Measurements from ENCODE around the gene DMBX1.

- TF ChIP-seq CTCF (IDR thresholded peaks at IDR 0.05 in 8 of 11, conservative IDR thresholded peaks at IDR 0.05 in 3 of 11) (no peak), POLR2A (IDR thresholded peaks at IDR 0.05) (no peak)
These were observed 25.9 kb downstream of the DMBX1 start for GRCh38 chr1:46515576-46515975.
